Right renal pelvis (tissue), 4 donors: ENCODE data around the gene MTIF2. TPM values are rescaled to one million over a fixed set of nuclear protein-coding genes. Genes with fewer than 3 reads are reported as not detected.
"Not testable (repeated sequence)": the region's sequence is repeated elsewhere in the genome, so short reads cannot be mapped to it uniquely, and the experiment has no call there.

Experiments
- DNase-seq, 4 donors: peaks; one replicate each; pipeline ENCODE4 v3.0.0-alpha.2; 2013; ENCODE audit warnings: low read depth in 4 of 4, low spot score in 3 of 4, missing footprints in 1 of 4
- polyA plus RNA-seq, 4 donors: library from polyadenylated mRNA; unstranded; fragments of 120-200 nt; gene quantifications; one replicate each; pipeline ENCODE4 v1.2.1, GENCODE V29; 2013; ENCODE audit not compliant: insufficient read length in 4 of 4

The MTIF2 gene
- polyA plus RNA-seq, 4 donors: 37.9 to 42.4 (median 41.9) TPM

DNA sequence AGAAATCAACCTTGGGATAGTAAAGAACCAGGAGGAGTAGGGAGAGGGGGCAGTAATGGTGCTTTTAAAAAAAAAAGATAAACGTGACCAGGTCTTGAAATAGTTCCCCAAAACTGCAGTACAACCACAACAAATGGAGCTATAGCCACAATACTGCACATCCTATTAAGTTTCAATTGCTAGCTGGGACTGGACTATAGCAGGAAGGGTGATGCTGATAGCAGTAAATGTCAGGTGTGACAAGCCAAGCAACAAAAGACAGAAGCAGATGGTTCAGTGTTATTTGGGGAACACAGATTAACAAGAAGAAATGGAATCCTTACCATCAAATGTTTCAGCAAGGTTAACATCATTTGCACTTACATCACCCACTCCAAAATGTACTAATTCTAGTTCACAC is 26.4 kb downstream of the MTIF2 start:
- DNase-seq: no peak

DNA sequence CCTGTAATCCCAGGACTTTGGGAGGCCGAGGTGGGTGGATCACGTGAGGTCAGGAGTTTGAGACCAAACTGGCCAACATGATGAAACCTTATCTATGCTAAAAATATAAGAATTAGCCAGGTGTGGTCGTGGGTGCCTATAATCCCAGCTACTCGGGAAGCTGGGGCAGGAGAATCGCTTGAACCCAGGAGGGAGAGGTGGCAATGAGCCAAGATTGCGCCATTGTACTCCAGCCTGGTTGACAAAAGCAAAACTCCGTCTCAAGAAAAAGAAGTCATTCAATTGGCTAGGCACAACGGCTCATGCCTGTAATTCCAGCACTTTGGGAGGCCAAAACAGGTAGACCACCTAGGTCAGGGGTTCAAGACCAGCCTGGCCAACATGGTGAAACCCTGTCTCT is 27.4 kb downstream of the MTIF2 start:
- DNase-seq: not testable (repeated sequence)

DNA sequence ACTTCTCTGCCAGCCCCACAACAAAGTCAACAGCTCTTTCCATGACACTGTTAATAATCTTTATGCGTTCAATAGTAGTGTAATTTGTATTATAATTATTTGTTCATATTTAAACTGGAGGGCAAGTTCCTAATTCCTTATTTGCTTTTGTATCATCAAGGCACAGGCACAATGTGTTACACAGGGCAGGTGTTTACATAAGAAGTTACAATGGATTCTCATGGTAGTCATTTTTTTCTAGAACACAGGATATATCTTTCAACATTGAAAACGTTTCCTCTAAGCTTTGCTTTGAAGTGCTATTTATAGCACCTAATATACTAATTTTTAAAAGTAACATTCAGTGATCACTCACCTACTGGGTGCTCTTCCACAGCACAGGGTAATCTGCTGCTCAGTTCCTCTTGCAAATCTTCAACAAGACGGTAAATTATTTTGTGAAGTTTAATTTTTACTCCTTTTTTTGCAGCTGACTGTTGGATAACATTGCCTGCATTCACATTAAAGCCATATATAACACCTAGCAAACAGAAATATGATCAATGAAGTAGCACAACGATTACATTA is 29.3 kb downstream of the MTIF2 start:
- no peak for DNase-seq

DNA sequence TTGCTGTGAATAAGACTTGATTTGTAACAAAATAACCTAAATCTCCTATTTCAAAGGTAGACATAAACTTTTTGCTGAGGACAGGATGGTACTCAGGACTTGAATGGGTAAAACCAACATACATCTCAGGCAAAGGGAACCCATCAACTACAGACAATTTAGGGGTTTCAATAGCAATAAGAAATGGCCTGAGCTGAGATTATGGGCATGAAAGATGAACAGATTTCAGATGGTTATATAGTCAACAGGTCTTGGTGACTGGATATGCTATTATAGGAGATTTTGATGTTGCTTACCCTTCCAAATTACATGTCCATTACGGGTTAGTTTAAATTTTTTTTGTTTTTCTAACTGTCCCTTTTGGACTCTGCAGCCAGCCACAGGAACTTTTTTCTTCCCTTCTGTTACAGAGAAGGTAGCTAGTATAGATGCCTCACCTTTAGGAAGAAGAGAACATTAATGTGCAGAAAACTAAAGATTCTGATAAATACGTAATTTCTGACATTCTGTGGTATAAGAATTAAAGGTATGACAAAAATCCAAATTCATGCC is 32.0 kb downstream of the MTIF2 start:
- no peak for DNase-seq

DNA sequence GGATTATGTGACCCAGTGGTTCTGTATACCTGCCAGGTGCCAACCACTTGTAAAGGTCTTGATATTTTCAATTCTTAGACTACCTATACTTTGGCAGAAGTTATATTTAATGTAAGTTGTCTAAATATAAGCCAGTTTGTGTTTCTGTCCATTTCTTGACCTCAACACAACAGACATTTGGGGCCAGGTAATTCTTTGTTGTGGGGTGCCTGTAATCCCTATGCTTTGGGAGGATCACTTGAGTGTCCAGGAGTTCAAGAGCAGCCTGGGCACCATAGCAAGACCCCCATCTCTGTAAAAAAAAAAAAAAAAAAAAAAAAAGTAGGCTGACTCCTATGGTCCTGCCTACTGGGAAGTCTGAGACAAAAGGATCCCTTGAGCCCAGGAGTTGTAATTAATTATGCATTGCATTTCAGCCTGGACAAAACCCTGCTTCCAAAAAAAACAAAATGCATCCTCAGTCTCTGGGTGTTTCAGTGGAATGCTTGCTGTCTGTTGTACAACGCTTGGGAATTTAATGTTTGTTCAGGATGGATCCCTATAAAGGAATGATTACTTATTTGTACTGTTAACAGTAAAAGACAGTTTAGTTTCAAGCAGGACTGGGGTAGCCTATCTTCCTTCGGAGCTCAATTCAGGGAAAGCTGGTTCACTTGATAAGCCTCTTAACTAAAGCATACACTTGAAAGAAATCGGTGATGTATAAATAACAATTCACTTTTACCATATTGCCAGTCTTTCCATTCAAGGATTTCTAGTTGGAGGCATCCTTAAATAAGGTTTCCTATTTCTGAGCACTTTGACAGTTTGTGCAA is 33.1 kb downstream of the MTIF2 start:
- no peak for DNase-seq

DNA sequence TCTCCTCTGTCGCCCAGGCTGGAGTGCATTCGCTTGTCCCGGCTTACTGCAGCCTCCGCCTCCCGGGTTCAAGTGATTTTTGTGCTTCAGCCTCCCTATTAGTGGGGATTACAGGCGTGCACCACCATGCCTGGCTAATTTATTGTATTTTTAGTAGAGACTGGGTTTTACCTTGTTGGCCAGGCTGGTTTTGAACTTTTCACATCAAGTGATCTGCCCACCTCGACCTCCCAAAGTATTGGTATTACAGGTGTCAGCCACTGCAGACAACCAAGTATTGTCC is 35.4 kb downstream of the MTIF2 start:
- no peak for DNase-seq

DNA sequence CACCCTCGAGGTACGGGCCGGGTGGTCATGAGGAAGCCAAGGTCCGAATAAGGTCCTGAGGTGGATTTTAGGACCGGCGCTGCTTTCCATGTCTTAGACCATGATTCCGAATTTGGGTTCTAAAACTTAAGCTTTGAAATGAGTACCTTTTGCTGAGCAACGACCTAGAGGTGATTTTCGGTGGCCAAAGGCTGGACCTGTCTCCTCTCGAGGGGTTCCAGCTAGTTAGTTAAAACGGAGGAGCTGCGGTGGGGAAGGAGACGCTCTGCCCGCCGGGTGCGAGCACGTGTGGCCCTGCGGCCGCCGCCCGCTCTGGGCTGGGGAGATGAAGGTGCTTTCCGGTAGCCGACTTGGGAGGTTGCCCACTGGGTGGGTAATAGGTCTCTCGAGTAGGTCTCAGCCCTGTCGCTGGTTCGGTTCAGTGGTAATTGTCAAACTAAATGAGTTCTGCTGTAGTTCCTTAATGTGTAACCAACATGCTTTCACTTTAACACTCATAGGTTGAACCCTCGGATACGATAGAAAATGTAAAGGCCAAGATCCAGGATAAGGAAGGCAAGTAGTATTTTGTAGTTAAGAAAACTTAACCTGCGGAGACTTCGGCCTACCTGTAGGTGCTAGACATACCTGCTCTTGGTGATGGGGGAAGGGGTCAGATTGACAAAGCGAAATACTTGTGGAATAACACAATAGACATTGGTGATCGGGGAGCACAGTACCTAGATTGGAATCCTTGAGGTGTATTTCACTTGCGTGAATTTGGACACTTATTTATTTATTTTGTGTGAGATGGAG is 36.0 kb downstream of the MTIF2 start:
- no peak for DNase-seq

DNA sequence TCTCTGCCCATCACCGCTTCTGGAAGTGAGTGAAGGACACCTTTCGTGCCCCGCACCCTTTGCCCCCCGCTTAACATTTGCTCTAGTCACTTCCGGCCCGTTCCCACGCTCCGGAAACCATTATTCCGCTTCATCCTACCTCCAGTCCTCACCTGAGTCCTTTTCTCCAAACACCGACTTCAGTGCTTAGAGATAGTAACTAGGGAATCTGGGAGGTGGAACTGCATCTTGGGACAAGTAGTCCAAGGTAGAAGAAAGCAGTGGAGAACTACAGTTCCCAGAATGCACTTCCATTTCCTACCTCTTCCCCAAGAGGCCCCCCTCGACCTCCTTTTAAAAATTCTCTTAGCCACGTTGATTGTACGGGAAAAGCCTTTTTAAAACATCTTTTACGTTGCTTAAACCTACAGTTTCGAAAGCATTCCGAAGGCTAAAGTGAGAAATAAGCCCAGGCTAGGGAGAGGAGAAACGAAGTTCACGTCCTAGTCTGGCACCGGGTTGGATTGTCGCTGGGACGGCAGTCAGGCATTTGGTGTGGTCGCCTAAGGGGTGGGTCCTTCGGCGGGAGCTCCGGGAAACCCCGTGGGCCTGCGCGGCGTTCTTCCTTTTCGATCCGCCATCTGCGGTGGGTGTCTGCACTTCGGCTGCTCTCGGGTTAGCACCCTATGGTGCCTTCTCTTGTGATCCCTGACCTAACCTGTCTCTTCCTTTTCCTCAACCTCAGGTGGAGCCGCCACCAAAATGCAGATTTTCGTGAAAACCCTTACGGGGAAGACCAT is 36.8 kb downstream of the MTIF2 start, which contains the start of the genes CLHC1 and RPS27A:
TSS of gene CLHC1 (minus strand) at position 210 of the 779 bp plus-strand sequence. CDS start 9,882 bp downstream, outside the sequence.
TSS of gene RPS27A (plus strand) at position 605 of the 779 bp plus-strand sequence. CDS start at position 742, 137 bp downstream.
- peak; percentile 92 to 94 (median 92) for DNase-seq

DNA sequence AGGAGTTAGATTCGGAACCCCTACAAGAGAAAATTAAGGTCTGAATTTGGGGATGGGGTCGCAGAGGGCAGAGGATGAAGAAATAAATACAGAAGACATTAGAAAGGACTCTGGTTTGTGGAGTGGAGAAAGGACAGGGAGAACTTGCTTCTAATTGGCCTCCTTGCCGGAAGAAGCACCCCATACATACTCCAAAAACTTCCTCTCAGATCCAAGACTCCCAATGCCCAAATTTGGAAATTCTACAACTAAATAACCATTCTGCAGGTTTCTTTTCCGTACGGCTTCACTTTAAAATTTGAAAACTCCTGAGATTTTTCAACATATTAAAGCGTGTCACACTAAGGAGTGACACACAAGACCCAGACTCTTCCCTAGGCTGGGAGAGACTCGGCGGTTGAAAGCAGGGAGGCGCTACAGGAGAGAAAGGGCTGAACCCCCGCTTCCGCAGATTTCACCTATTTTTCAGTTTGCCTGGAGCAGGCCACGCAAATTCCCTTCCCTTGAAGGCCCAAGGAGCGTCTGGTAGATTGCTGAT is 37.4 kb downstream of the MTIF2 start:
- no peak for DNase-seq

DNA sequence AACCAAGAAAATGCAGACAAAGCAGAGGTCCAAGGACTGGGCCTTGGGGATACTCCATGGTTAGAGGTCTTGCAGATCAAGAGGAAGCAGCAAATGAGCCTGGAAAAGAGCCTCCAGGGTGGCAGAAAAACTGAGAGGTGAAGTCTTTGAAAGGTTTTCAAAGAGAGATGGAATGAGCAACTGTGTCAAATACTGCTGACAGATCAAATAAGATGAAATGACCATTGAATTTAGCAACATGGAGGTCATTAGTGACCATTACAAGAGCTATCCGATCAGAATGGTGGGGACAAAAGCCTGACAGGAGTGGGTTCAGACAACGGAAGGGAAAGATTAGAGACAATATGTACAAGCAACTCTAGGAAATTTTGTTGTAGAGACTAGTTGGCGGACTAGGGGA is 38.5 kb downstream of the MTIF2 start:
- no peak for DNase-seq

DNA sequence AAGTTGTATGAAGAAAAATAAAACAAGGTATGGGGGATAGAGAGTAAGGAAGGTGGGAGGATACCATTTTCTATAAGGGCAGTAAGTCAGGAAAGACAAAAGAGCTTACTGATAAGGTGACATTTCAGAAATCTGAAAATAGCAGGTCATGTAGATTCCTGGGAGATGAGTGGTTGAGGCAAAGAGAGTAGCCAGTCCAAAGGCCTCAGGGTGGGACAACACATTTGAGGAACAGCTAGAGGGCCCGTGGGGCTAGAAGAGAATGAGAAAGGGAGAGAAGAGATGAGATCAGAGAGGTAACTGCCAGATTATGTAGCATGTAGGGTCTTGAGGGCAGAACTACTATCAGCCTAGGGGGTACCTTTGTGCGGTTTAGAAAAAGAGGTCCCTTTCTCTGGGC is 39.8 kb downstream of the MTIF2 start:
- DNase-seq: no peak

DNA sequence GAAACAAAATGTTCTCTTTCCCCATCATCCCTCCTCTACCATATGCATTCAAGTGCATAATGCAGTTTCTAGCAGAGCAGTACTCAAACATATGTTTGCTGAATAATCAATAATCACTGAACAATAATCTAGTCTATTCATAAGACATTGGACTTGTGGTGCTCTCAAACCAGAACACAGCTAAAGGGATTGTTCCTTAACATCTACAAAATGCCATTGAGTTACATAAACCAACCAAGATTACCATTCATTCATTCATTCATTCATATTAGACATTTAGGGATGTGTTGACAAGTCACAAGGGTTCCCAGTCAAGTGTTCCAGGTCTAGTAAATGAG is 40.8 kb downstream of the MTIF2 start:
- DNase-seq: no peak

DNA sequence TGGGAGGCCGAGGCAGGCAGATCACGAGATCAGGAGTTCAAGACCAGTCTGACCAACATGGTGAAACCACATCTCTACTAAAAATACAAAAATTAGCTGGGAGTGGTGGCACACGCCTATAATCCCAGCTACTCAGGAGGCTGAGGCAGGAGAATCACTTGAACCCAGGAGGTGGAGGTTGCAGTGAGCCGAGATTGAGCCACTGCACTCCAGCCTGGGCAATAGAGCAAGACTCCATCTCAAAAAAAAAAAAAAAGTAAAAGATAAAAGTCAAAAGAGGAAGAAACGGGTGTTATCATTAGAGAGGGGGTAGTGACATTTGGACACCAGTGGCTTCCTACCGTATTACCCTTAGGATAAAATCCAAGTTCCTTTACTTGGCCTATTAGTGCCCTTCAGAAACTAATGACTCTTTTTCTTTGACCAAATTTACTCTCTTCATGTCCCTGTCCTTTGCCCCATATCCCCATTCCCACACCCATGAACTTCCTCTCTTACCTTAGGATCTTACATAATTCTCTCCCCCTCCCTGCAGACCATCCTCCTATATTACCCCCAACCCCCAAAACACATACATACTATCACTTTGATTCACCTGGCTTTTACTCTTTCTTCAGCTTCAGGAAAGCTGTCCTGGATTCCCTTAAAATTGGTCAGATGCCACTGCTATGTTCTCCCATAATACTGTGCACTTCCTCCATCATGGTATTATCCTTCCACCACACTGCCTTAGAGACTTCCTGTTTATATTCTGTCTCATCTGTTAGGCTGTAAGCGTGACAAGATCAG is 41.4 kb downstream of the MTIF2 start:
- DNase-seq: not testable (repeated sequence)

DNA sequence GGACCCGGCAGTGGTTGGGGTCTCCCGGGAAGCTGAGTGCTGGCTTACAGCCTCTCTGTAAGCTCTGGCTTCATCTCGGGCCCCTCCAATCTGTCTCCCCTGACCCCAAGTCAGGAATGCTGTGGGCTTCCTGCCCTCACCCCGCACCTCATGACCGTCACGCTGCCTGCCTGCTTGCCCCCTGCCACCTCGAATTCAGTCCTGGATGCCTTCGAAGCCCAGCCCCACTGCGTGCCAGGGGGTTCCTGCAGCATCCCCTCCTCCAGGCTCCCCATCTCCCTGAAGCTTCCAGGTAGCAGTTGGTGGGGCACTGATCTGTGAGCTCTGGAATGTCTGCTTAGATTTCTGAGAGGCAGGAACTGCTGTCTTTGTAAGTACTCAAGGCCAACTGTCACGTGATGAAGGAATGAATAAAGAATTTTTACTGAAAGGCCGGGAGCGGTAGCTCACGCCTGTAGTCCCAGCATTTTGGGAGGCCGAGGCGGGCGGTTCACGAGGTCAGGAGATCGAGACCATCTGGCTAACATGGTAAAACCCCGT is 43.5 kb downstream of the MTIF2 start:
- DNase-seq: no peak

DNA sequence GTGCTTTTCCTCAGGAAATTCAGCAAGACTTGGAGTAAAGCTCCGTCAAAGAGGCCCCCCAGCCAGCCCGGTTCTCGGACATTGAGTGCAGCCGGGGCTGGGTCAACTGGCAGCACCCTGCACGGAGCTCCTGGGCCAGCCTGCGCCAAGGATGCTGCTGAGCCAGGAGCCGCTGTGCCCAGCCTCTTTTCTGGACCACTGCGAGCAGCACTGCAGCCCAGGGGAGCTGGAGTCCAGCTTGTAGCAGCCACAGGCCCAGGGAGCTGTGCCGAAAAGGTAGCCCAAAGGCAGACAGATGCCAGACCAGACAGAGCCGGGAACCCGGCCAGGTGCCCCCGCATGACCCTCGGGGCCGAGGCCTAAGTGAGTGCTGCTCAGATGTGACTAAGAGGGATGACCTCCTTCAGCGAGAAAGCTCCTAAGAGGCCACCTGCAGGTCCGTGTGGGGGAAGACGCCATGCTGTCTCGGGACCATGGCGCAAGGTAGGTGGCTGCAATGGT is 44.2 kb downstream of the MTIF2 start:
- DNase-seq: no peak

DNA sequence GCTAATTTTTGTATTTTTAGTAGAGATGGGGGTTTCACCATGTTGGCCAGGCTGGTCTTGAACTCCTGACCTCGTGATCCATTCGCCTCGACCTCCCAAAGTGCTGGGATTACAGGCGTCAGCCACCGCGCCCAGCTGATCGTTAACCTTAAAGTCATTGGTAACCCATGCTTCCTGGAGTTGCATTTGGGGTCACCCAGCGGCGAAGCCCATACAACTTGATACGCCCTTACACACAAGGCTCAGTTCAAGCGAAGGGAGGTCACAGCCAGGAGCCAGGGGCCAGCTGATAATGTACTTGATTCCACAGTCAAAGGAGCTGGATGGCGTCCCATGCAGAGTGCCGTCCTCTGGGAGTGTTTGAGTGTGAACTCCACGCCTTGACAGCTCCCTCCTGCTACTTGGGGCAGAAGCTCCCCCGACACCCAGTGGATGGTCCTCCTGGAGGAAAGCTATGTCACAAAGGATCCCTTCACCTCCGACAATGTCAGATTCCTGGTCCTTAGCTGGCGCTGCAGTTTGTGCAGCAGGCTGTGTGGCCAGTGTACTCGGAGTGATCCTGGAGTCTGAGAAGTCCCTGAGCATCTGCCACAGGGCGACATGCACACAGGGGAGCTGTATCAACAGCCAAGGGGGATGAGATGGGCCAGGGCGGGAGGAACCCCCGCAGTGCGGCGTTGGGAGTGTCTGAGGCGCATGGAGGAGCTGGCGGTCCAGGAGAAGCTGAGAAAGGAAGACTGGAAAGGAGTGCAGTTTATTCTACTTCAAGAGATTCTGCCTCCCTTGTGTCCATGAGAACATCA is 44.9 kb downstream of the MTIF2 start:
- DNase-seq: no peak

DNA sequence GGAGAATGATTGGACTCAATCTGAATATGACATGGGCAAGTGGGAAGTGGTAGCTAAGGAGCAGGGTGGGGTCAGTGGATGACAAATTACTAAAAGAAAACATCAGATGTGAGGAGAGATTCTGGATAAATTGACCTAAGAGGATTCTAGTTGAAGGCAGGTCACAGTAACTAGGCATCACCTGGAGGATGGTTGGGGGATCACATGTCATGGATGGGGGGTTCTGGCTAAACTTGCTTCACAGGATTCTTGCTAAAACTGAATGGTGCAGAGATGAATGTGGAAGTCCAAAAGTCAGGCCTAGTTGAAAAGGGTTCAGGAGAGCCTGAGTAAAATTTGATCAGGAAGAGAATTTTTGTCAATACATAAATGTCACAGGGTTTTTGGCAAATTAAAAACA is 55.2 kb downstream of the MTIF2 start:
- DNase-seq: no peak

DNA sequence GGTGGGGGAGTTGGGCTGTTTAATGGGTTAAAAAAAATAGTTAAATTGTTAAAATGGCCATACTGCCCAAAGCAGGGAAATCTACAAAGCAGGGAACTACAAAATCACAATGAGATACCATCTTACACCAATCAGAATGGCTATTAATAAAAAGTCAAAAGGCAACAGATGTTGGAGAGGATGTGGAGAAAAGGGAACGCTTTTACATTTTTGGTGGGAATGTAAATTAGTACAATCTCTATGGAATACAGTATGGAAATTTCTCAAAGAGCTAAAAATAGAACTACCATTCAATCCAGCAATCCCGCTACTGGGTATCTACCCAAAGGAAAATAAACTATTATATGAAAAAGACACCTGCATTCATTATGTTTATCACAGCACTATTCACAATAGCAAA is 64.1 kb downstream of the MTIF2 start:
- no peak for DNase-seq
